ENCODE results near the gene SMAD6.

DNA sequence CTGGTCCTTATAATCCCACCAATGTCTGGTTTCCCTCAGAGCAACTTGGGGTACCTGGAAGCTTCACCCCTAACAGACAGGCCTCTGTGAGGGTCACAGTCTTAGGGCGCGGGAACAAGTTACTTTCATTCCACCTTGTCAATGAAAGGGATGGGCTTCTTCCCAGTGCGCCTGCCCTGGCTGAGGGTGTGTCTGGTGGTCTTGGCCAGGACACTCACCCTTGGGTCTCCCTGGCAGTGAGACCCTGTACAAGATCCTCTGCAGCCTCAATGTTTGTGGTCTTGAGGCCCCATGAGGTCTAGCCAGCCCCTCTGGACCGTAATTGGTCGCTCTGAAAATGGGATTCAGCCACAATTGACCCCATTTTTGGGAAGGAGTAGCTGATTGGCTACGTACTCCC is 40.2 kb downstream of the SMAD6 start:
- no peak for TF ChIP-seq SIN3A (IDR thresholded peaks at IDR 0.05; ENCODE audit: borderline replicate concordance, low read depth, low read length)
- TF ChIP-seq, protein P1, sequence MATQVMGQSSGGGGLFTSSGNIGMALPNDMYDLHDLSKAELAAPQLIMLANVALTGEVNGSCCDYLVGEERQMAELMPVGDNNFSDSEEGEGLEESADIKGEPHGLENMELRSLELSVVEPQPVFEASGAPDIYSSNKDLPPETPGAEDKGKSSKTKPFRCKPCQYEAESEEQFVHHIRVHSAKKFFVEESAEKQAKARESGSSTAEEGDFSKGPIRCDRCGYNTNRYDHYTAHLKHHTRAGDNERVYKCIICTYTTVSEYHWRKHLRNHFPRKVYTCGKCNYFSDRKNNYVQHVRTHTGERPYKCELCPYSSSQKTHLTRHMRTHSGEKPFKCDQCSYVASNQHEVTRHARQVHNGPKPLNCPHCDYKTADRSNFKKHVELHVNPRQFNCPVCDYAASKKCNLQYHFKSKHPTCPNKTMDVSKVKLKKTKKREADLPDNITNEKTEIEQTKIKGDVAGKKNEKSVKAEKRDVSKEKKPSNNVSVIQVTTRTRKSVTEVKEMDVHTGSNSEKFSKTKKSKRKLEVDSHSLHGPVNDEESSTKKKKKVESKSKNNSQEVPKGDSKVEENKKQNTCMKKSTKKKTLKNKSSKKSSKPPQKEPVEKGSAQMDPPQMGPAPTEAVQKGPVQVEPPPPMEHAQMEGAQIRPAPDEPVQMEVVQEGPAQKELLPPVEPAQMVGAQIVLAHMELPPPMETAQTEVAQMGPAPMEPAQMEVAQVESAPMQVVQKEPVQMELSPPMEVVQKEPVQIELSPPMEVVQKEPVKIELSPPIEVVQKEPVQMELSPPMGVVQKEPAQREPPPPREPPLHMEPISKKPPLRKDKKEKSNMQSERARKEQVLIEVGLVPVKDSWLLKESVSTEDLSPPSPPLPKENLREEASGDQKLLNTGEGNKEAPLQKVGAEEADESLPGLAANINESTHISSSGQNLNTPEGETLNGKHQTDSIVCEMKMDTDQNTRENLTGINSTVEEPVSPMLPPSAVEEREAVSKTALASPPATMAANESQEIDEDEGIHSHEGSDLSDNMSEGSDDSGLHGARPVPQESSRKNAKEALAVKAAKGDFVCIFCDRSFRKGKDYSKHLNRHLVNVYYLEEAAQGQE (IDR thresholded peaks at IDR 0.05; ENCODE audit: low read depth, low read length), result no peak

All from SK-N-SH (cell line).